NCI-H748 (cell line): ENCODE measurements around the gene RASL10B.

Experiments
- DNase-seq: peaks from one replicate; lab custom pipeline; 2025; ENCODE audit not compliant: unreplicated experiment; lab: John Stamatoyannopoulos, UW

The RASL10B gene

DNA sequence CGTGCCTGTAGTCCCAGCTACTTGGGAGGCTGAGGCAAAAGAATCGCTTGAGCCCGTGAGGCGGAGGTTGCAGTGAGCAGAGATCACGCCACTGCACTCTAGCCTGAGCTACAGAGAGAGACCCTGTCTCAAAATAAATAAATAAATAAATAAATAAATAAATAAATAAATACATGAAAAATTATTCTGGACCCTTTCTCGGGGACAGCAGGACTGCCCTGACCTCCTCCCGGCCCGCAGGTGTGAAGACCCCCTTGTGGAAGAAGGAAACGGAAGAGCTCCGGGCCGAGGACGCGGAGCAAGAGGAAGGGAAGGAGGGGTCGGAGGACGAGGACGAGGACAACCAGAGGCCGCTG lies 32.3 kb downstream of the RASL10B start:
- DNase-seq, result no peak

DNA sequence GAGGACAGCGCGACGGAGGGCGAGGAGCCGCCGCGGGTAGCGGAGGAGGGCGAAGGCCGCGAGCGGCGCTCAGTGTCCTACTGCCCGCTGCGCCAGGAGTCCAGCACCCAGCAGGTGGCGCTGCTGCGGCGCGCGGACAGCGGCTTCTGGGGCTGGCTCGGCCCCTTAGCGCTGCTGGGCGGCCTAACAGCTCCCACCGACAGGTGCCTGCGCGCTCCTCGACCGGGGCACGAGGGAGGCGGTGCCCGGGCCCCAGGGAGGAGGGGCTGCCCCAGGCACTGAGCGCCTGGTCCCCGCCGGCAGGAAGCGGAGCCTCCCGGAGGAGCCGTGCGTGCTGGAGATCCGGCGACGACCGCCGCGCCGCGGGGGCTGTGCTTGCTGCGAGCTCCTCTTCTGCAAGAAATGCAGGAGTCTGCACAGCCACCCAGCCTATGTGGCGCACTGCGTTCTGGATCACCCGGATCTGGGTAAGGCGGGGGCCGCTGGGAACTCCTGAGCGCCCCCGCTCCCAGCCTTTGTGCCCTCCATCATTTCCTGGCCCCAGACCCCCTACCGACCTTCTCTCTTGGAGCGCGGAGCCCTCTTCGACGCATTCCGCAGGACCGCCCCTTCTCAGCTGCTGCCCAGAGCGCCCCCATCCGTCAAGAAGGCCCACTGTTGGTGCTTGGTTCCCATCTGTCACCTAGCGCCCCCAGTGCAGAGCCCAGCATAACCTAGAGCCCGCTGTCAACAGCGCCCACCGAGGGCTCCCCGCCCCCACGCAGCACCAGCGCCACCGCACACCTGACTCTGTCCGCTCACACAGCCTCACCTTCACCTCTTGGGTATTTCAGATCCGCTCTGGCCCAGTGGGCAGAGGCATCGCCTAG lies 32.9 kb downstream of the RASL10B start:
- peak; percentile 94 for DNase-seq

DNA sequence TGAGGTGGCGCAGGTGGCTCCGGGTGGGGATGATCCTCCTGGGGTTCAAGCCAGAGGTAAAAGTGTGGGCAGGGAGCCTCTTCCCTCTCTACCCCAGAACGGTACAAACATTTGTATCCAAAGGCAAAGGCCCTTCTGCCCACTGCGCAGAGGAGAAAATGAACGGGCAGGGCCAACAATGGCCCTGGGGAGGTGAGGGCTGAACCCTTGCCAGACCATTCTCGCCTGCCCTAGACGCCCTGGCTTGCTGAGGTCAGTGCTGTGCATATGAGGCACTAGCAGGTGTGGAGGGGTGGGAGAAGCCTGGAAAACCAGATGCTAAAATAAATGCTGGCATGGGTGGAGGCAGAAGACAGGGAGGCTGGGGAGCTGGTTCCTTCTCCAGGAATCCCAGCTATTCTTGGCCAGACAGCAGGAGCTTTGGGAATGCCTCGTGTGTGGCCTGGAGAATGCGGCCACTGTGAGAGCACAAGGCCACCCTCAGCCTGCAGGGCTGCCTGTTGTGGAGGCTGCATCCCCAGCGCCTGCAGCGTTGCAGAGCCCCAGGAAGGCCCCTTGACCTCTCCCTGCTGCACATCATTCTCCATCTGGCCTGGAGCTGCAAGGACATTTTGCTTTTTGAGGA lies 33.8 kb downstream of the RASL10B start:
- DNase-seq, result no peak

DNA sequence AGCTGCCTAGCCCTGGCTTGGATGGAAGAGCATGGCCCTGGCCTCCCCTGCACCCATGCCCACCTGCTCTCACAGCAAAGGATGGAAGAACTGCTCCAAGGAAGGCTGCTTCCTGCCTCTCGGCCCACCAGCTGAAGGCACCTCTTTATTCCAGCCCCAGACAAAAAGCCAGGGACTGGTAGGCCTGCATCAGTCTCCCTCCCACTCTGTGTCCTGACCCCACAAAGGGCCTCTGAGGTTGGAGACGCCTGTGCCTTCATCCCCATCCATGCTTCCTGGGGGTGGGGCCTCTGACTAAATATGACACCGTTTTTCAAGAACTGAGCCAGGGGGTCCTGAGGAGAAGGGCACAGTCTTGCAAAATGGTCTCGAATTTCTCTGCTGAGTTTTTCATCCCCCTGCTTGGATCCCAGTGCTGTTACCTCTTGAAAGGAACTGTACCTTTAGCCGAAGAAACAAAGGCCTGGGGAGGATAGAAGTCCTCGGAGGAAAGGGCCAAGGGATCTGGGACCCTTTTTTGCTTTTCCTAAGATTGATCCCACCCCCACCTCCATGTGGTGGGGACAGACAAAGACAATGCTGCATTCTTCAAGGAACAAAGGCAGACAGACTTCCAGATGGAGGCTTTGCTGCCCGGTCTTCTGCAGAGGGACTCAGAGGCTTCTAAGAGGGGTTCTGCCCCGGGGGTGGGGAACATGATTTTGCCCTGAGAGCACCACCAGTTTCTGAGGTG lies 34.5 kb downstream of the RASL10B start:
- no peak for DNase-seq

DNA sequence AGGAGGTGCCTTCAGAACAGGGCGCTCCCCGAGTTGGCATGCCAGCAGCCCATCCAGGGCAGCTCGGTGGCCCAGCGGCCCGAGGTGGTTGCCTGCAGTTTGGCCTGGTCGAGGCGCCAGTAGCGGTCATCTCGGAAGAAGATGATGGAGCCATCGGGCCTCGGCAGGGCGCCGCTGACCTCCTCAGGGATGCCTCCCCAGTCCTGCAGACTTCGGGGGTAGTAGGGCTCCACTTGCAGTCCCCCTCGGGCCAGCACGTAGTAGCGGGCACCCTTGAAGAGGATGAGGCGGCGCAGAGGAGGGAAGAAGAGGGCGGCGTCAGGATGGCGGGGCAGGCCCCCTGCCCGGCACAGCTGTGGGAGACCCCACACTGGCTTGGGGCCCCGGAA lies 35.0 kb downstream of the RASL10B start:
- DNase-seq, result no peak

DNA sequence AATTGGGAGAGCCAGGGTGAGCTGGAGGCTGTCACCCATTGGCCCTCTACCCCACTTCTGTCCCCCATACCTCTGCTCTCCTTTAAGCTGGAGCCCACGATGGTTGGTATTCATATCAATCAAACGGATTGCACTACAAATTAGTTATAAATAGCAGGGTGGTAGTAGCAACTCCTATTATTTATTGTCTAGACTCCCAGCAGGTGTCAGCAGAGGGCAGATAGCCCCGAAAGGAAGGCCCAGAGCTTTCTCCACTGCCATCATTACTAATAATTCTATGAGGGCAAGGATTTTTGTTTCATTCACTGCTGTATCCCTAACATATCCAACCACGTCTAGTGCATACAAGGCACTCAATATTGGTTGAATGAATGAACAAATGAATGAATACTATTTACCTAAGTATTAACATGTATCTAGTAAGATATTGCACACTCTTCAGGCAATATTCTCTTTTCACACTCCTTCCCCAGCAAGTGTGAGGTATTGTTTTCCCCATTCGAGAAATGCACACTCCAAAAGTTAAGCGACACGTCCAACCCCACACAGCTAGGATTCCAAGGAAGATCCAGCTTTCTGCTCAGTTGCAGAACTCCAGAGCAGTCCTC lies 35.6 kb downstream of the RASL10B start:
- DNase-seq, result peak; percentile 17

DNA sequence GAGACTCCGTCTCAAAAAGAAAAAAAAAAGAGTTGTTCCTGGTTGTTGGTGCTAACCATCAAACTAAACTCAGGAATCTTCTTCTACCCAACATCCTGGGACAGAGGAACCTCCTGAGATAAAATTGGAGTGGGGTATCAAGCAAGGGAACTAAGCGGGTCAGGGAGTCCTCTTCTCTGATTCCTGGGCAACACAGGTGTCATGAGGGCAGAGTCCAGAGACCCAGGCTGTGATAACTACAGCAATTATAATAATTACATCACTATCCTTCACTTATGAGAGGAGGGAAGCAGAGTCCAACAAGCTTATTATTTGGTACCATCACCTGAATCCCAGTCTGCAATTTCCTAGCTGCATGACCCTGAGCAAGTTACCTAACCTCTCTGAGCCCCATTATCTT lies 37.4 kb downstream of the RASL10B start:
- no peak for DNase-seq

DNA sequence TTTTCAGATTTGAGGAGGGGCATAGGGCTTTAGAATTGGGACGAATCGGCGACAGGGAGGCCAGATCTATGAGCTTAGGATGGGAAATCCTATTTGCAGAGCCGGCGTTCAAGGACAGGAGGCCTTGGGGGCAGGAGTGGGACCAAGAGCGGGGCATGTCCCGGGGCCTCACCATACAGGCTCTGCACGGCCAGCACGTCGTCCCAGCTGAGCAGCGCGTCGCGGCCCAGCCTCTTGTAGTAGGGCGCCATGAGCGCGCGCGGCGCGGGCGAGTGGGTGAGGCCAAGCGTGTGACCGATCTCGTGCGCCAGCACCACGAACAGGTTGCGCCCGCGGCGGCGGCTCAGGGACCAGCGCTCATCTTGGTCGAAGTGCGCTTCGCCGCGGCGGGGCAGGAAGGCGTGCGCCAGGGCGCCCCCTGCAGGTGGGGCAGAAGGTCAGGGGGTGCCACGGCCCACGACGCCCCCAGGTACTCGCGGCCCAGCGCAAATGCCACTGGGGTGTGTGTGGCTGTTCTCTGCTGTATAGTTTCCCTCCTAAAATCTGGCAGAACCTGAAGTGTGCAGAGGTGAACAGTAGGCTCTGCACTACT lies 38.6 kb downstream of the RASL10B start:
- DNase-seq, result no peak

DNA sequence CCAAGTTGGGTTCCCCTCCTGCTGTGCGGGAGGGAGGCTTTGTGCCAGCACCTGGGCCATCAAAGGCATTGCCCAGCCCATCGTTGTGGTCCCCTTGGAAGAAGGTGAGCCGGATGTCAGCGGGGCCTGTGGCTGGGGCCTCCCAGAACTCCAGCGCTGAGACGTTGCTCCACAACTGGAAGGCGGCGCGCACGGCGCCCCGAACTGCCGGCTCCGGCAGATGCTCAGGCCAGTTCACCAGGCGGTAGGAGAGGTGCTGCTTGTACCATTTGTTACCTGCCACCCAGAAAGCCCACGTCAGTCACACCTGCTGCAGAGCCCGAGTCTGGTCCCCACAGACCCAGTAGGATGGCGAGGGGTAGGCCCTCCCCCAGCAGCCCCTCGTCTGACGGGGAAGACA lies 41.7 kb downstream of the RASL10B start:
- no peak for DNase-seq

DNA sequence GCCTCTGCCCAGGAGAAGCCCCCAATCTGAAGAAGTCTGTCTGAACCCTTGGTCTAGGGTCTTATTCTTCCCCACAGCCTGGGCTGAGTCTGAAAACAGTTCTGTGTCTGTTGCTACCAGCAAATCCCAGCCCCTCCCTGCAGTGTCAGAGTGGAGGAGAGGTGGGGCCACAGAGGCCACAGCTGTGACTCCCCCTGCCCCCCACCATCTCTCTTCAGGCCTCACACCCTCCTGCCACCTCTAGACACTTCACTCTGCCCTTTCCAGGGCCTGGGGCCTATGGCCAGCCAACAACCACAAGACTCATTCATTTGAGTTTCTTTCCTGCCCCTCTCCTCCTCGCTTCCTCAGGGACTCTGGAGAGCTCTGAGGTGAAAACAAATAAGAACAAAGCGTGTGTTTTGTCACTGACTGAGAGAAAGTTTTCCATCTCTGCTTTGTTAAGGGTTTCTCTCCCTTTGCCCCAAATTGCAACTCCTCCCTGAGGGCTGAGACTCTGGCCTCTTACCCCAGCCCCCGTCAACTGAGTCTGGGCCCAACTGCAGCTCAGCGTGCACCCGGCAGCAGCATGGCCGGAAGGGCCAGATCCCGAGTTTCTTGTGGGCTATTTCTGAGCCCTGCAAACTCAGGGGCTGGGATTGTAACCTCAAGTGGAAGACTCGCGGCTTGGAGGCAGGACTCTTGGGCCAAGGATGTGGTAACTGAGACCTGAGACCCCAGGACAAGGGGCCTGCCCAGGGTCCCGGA lies 42.4 kb downstream of the RASL10B start:
- DNase-seq, result no peak

DNA sequence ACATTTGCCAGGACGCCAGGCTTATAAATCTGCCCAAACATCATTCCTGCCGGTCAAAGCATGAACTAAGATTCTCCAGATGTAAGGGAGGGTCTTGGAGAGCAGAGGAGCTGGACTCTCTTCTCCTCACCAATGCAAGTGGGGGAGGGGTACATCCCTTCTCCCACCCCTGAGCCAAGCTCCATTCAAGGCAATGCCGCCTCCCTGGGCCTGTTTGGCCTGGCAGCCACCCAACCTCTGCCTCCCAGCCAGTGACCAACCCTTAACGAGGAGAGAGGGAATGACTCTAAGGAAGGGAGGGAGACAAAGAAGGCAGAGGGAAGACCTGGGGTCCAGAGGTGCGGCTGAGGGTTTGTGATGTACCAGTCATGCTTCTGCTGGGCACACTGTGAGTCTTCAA lies 43.1 kb downstream of the RASL10B start:
- DNase-seq, result no peak

DNA sequence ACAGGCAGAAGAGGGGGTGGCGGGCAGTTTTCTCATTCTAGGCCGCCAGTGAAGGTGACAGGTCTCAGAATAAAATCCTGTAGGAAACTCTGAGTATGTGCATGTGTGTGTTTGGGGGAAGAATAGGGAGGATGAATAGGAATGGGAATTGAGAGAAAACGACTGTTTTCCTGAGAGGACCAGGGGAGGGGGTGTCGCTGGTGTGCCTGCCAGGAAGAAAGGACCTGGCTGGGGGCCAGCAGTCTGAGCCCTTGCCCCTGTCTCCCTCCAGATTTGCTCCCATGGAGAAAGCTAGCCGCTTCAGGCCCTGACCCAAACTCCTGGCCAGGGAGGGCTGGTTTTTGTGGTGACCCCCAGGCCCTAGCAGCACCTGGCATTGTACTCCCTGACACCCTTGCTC lies 43.6 kb downstream of the RASL10B start:
- DNase-seq, result no peak

DNA sequence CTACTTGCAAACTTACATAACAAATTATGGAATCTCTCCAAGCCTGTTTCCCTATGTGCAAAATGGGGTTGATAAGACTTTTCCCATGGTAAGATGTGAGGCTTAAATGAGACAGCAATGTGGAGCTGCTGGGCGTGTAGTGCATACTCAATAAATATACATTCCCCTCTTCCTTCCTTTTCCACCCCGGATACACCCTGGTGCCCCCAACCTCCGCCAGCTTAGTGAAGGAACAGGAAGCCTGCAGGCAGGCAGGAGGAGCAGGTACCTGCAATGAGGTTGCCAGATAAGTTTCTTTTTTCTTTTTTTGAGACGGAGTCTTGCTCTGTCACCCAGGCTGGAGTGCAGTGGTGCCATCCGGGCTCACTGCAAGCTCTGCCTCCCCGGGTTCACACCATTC lies 44.1 kb downstream of the RASL10B start:
- DNase-seq, result no peak

DNA sequence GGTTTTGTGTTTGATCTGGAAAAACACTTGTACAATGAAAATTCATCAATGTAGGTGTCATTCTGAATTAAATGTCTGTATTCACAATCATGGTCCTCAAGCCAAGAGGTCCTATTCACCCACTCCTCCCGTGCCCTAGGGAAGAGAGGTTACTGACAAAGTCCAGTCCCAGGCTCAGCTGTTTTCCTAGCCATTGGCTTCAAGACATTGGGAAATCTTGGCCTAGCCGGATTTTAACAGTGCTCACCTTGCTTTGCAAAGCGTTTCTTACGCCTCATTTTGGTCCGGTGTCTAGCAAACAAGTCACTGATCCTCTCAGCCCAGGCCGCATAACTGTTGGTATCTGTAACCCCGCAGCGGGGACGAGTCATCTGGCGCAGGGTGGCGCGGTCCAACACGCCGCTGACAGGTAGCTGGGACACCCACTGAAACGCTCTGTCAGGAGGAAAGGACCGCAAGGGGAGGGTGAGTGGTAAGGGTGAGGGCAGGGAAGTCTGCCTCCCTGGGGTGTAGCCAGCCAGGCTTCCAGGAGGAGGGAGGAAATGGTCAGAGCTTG lies 47.3 kb downstream of the RASL10B start:
- DNase-seq, result no peak

DNA sequence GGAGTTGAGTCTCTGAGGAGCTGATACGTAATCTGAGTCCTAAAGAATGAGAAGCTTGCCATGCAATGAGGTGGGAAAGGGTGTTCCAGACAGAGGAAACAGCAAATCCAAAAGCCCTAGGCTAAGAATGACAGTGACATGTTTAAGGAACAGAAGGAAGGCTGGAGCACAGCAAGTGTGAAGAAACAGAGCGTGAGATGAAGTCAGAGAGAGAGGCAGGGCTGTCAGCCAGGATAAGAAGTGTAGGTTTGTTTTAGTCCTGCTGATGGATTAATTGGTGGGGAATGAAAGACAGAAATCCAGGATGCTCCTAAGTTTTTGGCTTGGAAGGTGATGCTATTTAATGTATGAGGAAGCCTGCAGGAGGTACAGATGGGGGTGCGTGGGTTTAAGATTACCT lies 49.5 kb downstream of the RASL10B start:
- no peak for DNase-seq

DNA sequence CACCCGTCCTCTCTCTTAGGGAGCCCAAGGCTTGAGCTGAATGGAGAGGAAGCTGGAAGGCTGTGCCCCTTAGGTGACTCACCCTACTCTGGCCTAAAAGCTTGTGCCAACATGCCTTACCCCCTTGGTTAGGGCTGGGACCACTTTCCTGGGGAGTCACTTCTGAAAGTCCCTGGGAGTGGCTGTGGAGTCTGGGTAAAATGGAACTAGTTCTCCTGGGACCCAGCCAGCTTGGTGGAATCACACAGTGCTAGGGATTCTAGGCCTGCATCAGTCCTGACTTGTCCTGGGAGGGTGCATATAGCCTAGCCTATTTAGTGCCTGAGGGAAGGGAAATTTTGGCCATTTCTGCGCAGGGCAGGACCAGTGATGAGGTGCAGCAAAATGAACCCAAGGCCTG lies 53.5 kb downstream of the RASL10B start:
- DNase-seq, result no peak

DNA sequence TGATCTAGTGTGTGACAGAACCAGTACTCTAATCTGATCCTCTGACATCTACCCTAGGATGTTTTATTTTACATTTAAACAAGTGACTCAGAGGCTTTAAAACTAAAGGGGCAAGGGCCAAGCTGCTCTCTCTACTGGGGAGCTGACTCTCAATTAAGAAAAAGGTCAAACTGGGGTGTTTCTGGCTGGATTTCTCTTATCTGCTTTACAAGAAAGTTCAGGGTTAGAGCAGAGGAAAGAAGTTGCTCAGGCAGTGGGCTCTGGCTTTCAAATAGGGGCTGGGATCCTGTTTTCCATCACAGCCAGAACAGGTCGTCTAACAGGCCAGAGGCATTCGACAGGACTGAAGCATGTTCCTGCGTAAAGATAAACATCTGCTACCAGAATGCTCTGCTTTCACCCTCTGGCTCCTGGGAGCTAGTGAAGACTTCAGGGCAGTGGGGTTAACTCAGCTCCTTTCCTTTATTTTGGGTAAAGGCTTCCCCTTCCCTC lies 55.5 kb downstream of the RASL10B start:
- no peak for DNase-seq

DNA sequence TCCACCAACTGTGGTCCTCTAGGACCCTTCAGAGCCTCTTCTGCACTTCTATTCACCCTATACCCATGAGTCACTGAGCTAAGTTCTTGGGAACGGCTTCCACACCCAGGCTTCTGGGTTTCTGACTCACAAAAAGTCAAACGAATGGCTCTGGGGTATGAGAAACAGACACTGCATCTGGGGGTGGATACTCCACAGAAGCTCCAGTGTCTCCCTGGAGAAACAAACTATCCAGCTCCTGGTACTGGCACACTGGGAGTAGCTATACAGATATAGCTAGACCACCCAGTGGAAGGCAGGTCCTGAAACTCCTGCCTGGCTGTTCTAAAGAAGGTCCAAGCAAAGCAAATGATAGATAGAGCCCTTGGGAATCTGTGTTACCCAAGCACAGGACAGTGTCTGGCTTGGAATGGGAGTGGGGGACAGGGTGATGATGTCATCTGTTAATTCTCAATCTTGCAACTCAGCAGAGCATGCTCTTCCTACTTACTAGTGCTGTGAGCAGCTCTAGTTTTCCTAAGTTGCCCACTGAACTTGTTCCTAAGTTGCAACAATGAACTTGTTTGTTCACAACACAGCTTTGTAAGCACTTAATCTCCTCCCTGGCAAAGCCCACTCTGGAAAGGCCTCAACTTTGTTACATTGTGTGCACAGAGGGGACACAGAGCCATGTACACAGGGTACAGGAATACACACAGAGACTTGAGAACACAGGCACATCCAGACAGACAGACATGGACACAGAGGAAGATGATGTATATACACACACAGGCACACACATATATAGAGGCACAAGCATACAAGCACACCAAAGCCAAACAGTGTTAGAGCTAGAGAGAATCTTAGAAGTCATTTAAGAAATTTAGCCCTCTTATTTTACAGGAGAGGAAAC lies 57.3 kb downstream of the RASL10B start:
- DNase-seq, result no peak

DNA sequence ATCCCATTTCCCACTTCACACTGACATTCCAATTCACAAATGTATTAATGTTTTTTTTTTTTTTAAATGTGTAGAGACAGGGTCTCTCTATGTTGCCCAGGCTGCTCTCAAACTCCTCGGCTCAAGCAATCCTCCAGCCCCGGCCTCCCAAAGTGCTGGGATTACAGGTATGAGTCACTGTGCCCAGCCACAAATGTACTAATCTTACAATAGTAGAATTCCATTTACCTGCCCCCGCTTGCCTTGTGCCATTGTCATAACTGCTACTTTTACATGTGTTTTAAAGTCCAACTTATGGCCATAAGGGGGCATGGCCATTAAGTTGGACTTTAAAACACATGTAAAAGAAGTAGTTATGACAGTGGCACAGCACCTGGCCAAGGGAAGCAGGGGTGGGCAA lies 59.4 kb downstream of the RASL10B start:
- no peak for DNase-seq
